Activated CD4-positive, alpha-beta T cell treated with anti-CD3 and anti-CD28 coated beads, Interleukin-10, Interleukin-2, amounts not matched to agents 100 ng/mL and 50 ng/mL, durations not matched to agents 16 hours and 8 hours (primary cell): ENCODE data around the gene RPUSD4.

Source experiments
- DNase-seq: peaks from one replicate; pipeline ENCODE4 v3.0.0-alpha.2; 2020

RPUSD4 gene

GRCh38 chr11:126210871-126211235 is 597 bp downstream of the RPUSD4 start:
- DNase-seq, result no peak

- DNase-seq, result no peak
These were observed 3.6 kb downstream of the RPUSD4 start for GRCh38 chr11:126207896-126208295.

GRCh38 chr11:126205359-126205758 is 6.1 kb downstream of the RPUSD4 start:
- DNase-seq, result no peak

DNA sequence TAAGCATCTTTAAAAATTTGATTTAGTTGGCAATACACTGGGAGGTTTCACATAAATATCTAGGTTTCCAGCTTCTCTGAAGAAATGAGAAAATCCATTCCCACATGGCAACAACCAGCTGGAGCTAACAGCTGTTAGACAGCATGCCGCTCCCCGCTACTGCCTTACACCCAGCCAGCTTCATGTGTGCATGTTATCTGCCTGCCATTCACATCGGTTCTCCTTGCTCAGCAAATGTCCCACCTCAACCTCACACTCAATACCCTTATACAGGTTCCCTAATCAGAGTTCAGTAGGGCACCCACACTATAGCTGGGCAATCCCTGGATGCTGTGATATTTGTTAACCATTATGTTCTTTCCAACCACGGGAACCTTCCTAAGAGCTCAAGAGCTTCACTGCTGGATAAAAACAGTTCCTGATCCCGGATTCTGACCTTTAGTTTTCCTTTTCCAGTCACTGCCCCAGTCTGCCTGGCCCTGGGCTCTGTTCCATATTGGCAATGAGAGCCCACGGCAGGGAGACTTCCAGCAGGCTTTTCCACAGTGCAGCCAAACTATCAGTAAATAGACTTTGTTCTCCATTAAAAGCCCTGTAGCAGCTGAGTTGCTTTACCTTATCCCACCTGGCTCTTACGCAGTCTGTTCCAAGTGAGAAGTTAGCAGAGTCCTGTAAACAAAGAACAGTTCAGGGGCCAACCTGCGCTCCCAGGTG is 8.6 kb downstream of the RPUSD4 start:
- DNase-seq, result no peak

DNA sequence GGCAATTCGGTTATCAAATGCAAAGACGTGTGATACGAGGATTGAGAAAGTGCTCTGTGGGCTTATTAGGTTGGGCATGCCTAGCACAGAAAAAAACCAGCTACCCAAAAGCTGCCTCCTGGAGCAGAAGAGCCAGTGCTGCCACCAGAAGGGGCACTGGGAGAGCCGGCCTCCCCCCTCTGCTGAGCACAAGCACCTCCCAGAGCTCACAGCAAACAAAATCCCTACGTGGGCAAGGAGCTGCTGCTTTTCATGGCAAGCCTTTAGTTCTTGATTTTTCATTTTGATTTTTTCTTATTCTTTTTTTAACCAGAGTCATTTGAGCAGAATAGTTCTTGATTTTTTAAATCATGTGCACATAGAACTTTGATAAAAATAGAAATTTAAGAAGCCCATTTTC is 12.8 kb downstream of the RPUSD4 start:
- no peak for DNase-seq

GRCh38 chr11:126197277-126197939 is 14.0 kb downstream of the RPUSD4 start:
- DNase-seq, result no peak

DNA sequence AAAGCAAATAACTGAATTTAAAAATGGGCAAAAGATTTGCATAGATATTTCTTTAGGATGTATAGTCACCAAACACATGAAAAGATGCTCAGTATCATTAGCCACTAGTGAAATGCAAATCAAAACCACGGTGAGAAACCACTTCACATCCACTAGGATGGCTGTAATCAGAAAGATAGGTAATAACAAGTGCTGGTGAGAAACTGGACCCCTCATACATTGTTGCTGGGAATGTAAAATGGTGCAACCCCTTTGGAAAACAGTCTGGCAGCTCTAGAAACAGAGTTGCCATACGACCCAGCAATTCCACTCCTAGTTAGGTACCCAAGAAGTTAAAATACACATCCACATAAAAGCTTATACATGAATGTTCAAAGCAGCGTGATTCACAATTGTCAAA is 16.3 kb downstream of the RPUSD4 start:
- no peak for DNase-seq

- DNase-seq, result peak; percentile 42
These were observed 17.3 kb downstream of the RPUSD4 start for GRCh38 chr11:126194121-126194543.

DNA sequence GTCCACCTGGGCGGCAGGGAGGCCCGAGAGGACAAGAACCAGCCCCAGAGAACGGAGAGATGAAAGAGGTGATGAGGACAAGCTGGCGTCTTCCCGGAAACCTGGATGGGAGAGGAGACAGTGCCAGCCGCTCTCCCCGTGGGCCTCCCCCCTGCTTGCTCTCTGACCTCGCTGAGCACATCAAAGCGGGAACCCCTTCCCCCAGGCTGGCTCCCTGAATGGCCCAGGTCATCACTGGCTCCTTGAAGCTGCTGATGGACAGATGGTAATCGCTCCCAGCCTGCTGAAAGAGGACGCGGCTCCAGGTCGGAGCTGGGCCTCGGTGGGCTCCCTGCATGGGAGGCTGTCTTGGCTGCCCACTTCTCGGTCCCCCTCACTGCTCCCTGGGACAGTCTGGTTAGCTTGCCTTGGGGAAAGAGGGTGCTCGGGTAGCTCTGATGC is 18.4 kb downstream of the RPUSD4 start:
- DNase-seq, result no peak

DNA sequence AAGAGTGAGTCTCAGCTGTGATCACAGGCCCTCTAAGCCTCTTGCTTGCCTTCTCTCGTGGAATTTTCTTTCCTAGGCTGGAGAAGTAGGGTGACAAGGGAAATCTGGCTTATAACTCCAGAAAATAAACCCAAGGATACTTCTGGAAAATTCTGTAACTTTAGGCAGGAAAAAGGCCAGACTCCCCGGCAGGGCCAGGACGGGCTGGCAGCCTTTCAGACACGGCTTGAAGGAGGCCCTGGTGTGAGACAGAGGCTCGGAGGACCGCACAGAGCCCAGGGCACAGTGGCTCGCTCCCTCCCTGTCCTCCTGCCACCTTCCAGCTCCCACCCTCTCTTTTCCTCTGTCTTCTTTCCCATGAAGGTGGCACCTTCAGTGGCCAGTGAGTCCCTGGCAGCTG is 19.1 kb downstream of the RPUSD4 start:
- no peak for DNase-seq

- no peak for DNase-seq
These were observed 19.9 kb downstream of the RPUSD4 start for GRCh38 chr11:126191379-126192073.

- DNase-seq, result no peak
These were observed 20.7 kb downstream of the RPUSD4 start for GRCh38 chr11:126190792-126191191.

- no peak for DNase-seq
These were observed 22.1 kb downstream of the RPUSD4 start for GRCh38 chr11:126189109-126189929.

GRCh38 chr11:126188332-126189108 is 22.9 kb downstream of the RPUSD4 start:
- DNase-seq, result no peak

DNA sequence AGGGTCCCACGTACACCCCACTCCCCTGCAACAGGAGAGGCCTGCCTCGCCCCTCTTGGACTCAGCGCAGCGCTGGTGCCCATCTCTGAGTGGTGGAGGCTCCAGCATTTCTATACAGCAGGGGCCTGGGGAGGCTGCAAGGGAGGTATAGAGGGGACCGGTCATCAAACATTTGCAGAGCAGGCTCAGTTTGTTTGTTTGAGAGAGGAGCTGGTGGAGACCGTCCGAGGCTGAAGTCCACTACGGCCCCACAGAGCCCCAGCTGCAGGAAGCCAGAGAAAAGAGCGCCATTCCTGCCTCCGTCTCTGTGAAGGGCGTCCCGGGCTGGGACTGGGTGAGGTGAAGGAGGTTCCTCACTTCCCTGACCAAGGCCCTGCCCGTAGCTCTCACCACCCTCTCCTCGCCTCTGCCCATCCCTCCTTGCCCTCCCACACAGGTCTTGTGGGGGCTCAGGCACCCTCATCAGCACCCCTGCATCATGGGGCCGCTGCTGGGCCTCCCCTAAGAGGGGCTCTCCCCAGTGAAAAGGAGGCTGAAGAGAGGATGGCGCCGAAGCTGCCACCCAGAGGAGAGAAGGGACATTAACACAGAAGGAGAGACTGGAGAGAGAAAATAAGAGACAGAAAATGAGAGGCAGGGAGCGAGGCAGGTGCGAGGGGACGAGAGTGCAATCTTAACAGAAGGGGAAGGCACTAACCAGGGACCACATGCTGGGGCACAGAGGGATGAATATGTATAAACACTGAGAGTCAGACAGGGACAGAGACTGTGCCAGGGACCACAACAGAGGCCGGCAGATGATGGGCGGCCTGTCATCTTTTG is 24.5 kb downstream of the RPUSD4 start:
- no peak for DNase-seq

- no peak for DNase-seq
These were observed 25.3 kb downstream of the RPUSD4 start for GRCh38 chr11:126186025-126186698.

DNA sequence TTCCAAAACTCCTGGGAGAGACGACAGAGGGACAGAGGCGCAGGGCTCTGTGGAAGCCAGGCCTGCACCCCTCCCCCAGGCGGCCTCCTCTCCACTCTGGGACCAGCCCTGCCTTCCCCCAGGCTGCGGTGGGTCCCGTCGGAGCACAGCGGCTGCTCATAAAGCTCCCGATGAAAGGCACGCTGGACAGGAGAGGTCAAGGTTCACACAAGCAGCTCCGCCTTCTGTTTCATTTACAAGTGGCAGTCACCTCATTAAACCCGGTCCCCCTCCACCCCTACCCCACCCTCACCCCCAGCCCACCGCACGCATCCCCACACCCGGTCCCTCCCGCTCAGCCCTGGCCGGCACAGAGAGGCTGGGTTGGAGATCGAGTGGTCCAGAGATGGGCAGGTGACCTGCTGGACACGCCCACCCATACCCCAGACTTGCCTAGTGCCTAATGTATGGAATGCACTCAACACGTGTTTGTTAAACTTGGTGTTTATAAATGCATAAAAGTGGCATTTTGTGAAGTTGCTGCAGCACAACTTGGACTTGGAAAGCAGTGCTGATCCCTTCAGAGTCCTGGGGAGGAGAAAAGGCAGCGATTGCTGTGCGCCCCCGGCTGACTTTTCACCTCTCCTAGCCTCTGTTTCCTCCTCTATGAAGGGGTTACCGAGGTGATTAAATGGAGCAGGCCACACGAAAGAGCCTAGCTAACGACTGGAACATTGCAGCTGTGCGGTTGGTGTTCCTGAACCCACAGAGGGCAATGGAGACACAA is 26.0 kb downstream of the RPUSD4 start:
- DNase-seq, result no peak

DNA sequence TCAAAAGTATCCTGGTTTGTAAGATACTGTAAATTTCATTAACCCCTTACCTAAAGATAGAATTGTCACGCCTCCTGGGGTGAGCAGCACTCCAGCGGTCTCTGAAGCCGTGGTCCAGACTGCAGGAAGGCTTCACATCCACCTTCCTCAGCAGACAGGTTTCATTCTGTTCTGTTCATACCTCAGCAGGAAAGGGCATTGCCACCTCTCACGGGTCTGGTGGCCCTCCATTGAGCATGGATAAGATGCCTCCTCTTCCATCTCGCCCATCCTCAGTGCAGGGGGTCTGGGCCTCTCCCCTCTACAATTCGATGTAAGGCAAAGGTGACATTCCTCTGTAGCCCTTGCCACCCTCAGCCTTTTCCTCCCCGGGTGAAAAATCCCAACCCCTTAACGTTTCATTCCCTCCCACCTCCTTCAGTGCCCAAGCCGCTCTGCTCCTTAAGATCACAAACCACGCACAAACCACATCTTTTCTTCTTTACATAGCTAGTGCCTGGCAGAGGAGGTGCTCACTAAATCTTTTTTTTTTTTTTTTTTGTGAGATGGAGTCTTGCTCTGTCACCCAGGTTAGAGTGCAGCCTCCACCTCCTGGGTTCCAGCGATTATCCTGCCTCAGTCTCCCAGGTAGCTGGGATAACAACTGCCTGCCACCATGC is 28.5 kb downstream of the RPUSD4 start:
- DNase-seq, result no peak

GRCh38 chr11:126181939-126182730 is 29.3 kb downstream of the RPUSD4 start:
- no peak for DNase-seq
